HG03378 (cell line): ENCODE measurements around the gene HELB.

Source experiments
- ATAC-seq: cut with Tn5 transposase; IDR thresholded peaks from one replicate; pipeline ENCODE4 v1.9.1; 2021; ENCODE audit warnings: mild to moderate bottlenecking, moderate library complexity; ENCODE audit not compliant: unreplicated experiment

HELB gene

GRCh38 chr12:66301944-66302826 lies at the start of gene HELB:
TSS of gene HELB (plus strand) at chr12:66302493. CDS start at chr12:66302604, 111 bp downstream.
- ATAC-seq, result peak; percentile 91

DNA sequence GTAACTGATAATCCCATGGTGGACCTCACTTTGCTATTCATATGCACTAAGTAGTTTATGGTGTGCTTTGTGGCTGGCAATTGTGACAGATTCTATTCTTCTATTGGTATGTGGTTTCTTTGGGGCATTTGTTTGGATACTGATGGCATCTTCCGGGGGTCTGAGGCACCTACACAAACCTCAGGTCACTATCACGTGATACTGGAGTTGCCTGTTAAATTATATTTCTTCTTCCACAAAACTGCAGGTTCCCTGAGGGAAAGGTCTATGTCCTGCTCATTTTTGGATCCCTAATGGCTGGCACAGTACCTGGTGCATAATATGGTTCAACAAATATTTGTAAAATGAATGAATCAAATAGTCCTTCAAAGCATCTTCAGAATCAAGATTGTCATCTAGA lies 49.5 kb upstream of the HELB start:
- ATAC-seq, result no peak

DNA sequence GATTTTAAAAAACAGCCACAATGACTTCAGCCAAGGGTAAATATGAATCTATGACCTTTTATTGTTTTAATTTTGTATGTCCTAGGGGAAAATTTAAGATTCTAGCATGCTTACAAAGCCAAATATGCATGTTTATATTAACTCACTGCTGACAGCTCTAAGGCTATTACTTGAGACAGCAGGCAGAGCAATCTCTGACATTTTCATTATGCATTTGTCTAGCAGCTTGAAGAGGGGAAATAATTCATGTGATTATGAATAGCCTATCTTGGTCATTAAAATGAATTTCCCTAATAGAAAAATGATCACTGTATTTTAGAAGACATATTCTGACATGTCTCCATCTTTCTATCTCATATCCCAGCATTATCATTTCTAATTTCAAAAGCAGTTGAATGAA lies 46.6 kb upstream of the HELB start:
- ATAC-seq, result no peak

DNA sequence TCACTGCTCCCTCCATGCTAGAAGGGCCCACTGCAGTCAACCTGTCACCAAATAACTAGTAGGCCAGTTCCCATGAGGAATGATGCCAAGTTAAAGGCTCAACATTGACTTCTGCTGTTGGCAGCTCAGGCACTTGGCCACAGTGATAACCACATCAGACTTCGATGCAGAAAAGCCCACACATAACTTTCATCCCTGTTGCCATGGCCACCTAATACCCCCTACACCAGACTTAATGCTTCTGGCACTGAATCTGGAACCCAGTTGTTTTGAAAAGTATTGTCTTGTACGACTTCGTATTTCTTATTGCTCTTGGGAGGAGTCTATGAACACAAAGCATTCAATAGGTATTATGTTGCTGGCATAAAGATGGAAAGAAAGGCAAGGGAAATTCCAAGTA lies 44.3 kb upstream of the HELB start:
- ATAC-seq, result no peak

- no peak for ATAC-seq
These were observed 39.6 kb upstream of the HELB start for GRCh38 chr12:66262737-66263136.

GRCh38 chr12:66268562-66268961 lies 33.7 kb upstream of the HELB start:
- peak; percentile 56 for ATAC-seq

GRCh38 chr12:66269142-66269541 lies 33.2 kb upstream of the HELB start:
- no peak for ATAC-seq

GRCh38 chr12:66269757-66270383 lies 32.4 kb upstream of the HELB start:
- ATAC-seq, result peak; percentile 59

- ATAC-seq, result no peak
These were observed 31.7 kb upstream of the HELB start for GRCh38 chr12:66270613-66271012.

- ATAC-seq, result no peak
These were observed 29.6 kb upstream of the HELB start for GRCh38 chr12:66272650-66273049.

DNA sequence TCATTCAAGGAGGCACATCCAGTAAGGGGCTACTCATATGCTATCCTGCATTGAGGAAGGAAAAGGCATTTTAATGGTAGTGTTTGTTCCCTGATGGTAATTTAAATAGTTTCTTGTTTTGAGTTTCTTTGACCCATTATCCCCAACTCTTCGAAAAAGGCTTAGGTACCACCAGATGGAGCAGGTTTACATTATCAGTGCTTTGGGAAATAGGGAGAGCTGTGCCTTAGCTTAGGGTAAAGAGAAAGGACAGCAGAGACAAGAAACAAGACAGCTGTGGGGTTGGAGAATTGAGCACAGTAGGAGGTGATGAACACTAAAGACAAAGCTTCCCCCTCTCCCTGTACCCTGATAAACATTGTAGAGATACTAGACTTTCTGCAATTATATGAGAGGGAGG lies 29.1 kb upstream of the HELB start:
- ATAC-seq, result no peak

DNA sequence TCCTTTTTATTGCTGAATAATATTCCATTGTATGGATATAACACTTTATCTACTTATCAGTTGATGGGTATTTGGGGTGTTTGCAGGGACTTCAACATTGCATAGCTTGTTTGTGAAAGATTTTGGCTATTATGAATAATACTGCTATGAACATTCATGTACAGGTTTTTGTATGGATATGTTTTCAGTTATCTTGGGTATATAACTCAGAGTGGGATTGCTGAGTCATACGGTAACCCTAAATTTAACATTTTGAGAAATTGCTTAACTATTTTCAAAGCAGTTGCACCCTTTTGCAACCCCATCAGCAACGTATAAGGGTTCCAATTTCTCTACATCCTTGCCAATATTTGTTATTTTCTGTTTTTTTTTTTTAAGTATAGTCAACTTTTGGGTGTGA lies 27.3 kb upstream of the HELB start:
- peak; percentile 60 for ATAC-seq

GRCh38 chr12:66279123-66279712 lies 23.1 kb upstream of the HELB start:
- no peak for ATAC-seq

- ATAC-seq, result no peak
These were observed 21.7 kb upstream of the HELB start for GRCh38 chr12:66280561-66280960.

DNA sequence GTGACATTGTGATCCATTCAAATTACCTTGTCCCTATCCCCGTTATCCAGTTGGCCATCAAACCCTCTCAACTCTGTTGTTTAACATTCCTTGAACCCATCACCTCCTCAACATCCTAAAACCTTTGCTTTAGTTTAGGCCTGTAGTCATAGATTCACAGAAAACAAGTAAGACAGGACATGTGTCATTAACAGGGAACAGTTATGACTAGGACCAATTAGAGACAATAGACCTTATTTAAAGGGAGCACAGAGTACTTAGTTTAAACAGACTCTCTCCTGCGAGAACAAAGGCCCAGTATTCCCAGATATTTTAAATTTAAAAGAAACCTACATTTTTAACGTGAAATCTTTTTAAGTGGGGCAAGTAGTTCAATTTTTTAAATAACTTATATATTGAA lies 20.0 kb upstream of the HELB start:
- no peak for ATAC-seq

- ATAC-seq, result no peak
These were observed 15.0 kb upstream of the HELB start for GRCh38 chr12:66287275-66287674.

- ATAC-seq, result no peak
These were observed 14.2 kb upstream of the HELB start for GRCh38 chr12:66288121-66288520.

DNA sequence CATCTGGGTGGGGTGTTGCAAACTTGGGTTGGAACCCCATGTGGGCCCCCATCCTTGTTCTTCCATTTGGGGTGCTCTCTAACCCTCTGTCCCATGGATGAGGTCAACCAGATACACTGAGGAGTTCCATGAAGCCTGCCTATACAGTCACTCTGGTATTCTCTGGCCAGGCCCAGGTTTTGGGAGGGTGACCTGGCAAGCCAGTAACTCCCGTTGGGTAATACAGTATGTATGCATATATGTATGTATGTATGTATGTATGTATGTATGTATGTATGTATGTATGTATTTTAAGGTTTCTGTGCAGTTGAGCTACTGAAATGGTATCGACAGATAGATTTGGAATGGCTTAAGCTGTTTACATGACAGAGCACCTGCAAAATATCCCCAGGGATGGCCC lies 12.8 kb upstream of the HELB start:
- ATAC-seq, result no peak

- ATAC-seq, result no peak
These were observed 11.5 kb upstream of the HELB start for GRCh38 chr12:66290716-66291200.

- no peak for ATAC-seq
These were observed 6.1 kb upstream of the HELB start for GRCh38 chr12:66296176-66296683.

GRCh38 chr12:66297080-66297479 lies 5.2 kb upstream of the HELB start:
- no peak for ATAC-seq

DNA sequence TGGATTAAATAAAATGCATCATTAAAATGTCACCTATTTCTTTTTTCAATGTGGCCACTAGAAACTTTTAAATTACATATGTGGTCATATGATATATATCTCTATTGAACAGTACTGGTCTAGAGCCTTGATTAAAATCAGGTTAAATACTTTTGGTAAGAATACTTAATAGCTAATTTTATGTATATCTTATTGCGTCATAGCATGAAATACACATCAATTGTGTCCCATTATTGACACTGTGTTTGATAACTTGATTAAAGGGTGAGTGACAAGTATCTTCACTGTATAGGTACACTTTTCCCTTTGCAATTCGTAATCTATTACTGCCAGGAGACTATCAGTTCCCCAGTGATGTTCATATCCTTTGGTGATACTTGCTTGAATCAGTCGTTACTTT lies 4.4 kb upstream of the HELB start:
- no peak for ATAC-seq
